GM18909 (cell line): ENCODE results near the gene RABGAP1L.
"Not testable (repeated sequence)": the region's sequence is repeated elsewhere in the genome, so short reads cannot be mapped to it uniquely, and the experiment has no call there.

Experiments
- ATAC-seq: cut with Tn5 transposase; IDR thresholded peaks from one replicate; pipeline ENCODE4 v1.9.1; 2021; ENCODE audit warnings: mild to moderate bottlenecking; ENCODE audit not compliant: unreplicated experiment, poor library complexity

RABGAP1L gene

GRCh38 chr1:174819596-174819995 lies 660.3 kb downstream of the RABGAP1L start:
- no peak for ATAC-seq

- ATAC-seq, result no peak
Observed at GRCh38 chr1:174825127-174825526, 665.8 kb downstream of the RABGAP1L start.

GRCh38 chr1:174825806-174826205 lies 666.5 kb downstream of the RABGAP1L start:
- ATAC-seq, result no peak

GRCh38 chr1:174828264-174828663 lies 668.9 kb downstream of the RABGAP1L start:
- ATAC-seq, result no peak

- no peak for ATAC-seq
Observed at GRCh38 chr1:174829990-174830389, 670.7 kb downstream of the RABGAP1L start.

- no peak for ATAC-seq
Observed at GRCh38 chr1:174836543-174836942, 677.2 kb downstream of the RABGAP1L start.

GRCh38 chr1:174837386-174837785 lies 678.1 kb downstream of the RABGAP1L start:
- ATAC-seq, result no peak

GRCh38 chr1:174839211-174839610 lies 679.9 kb downstream of the RABGAP1L start:
- ATAC-seq, result no peak

GRCh38 chr1:174841747-174842146 lies 682.4 kb downstream of the RABGAP1L start:
- ATAC-seq, result peak; percentile 45

GRCh38 chr1:174848593-174849560 lies 689.6 kb downstream of the RABGAP1L start:
- not testable (repeated sequence) for ATAC-seq

GRCh38 chr1:174850726-174851125 lies 691.4 kb downstream of the RABGAP1L start:
- ATAC-seq, result no peak

- no peak for ATAC-seq
Observed at GRCh38 chr1:174858301-174858700, 699.0 kb downstream of the RABGAP1L start.

- no peak for ATAC-seq
Observed at GRCh38 chr1:174870319-174870718, 711.0 kb downstream of the RABGAP1L start.

GRCh38 chr1:174871886-174872285 lies 712.6 kb downstream of the RABGAP1L start:
- no peak for ATAC-seq

GRCh38 chr1:174872615-174873058 lies 713.3 kb downstream of the RABGAP1L start:
- no peak for ATAC-seq

- ATAC-seq, result peak; percentile 58
Observed at GRCh38 chr1:174874331-174875053, 715.2 kb downstream of the RABGAP1L start.

GRCh38 chr1:174875306-174875705 lies 716.0 kb downstream of the RABGAP1L start:
- ATAC-seq, result no peak

GRCh38 chr1:174877208-174877673 lies 717.9 kb downstream of the RABGAP1L start:
- no peak for ATAC-seq

GRCh38 chr1:174880171-174880570 lies 720.9 kb downstream of the RABGAP1L start:
- no peak for ATAC-seq

GRCh38 chr1:174883409-174883808 lies 724.1 kb downstream of the RABGAP1L start:
- no peak for ATAC-seq

GRCh38 chr1:174884038-174884437 lies 724.7 kb downstream of the RABGAP1L start:
- ATAC-seq, result no peak
